Breast epithelium (tissue), 4 donors: ENCODE results near the gene TAF4B. TPM values are rescaled to one million over a fixed set of nuclear protein-coding genes. Genes with fewer than 3 reads are reported as not detected.
"Not testable (repeated sequence)": the region's sequence is repeated elsewhere in the genome, so short reads cannot be mapped to it uniquely, and the experiment has no call there.

Experiments
- DNase-seq, 2 donors: peaks; one replicate each; pipeline ENCODE4 v3.0.0-alpha.2; 2019; ENCODE audit warnings: low spot score in 2 of 2
- H3K27ac ChIP-seq, 2 donors: fragments of 200-600 bp; sonication (generic) in 1 of 2; one replicate each; pipeline ENCODE4 v1.5.1; 2016 to 2019; ENCODE audit warnings: mild to moderate bottlenecking in 1 of 2
- H3K27me3 ChIP-seq, 2 donors: fragments of 200-600 bp; sonication (generic) in 1 of 2; one replicate each; pipeline versions ENCODE4 v1.5.1 to v1.6.0; 2017 to 2019; ENCODE audit warnings: control low read depth in 1 of 2, mild to moderate bottlenecking in 1 of 2
- H3K36me3 ChIP-seq: fragments of 200-600 bp; one replicate; pipeline ENCODE4 v1.5.1; 2019
- H3K4me1 ChIP-seq, 2 donors: fragments of 200-600 bp; sonication (generic); one replicate each; pipeline ENCODE4 v1.5.1; 2016 to 2019; ENCODE audit warnings: control low read depth in 1 of 2
- H3K4me3 ChIP-seq, 3 donors: fragments of 200-600 bp; sonication (generic); 1 replicate in 2 of 3; 2 replicates in 1 of 3; pipeline ENCODE4 v1.5.1; 2016 to 2019; ENCODE audit warnings: mild to moderate bottlenecking in 3 of 3, moderate library complexity in 2 of 3
- H3K9me3 ChIP-seq, 2 donors: fragments of 200-600 bp; sonication (generic) in 1 of 2; one replicate each; pipeline ENCODE4 v1.5.1; 2016 to 2019; ENCODE audit warnings: control low read depth in 1 of 2
- CTCF ChIP-seq, 3 donors: fragments of 450-650 bp; IDR thresholded peaks; one replicate each; pipeline ENCODE4 v1.5.1; 2016 to 2017; ENCODE audit warnings: antibody characterized with exemption in 3 of 3, mild to moderate bottlenecking in 3 of 3, moderate library complexity in 3 of 3
- POLR2A ChIP-seq: fragments of 450-650 bp; IDR thresholded peaks from one replicate; pipeline ENCODE4 v1.6.1; 2016; ENCODE audit warnings: antibody characterized with exemption, mild to moderate bottlenecking, moderate library complexity
- POLR2AphosphoS5 ChIP-seq, 3 donors: sonication (generic); formaldehyde crosslinking; IDR thresholded peaks; one replicate each; pipeline ENCODE4 v1.6.1; 2017; ENCODE audit warnings: antibody characterized with exemption in 3 of 3
- intact Hi-C: fragments of 100-400 bp; cut with DNase I; formaldehyde crosslinking; loops from one replicate; pipeline ENCODE4 v1.15.1; 2023; ENCODE audit warnings: low total_unique reads
- total RNA-seq, 3 donors: library from RNA; depleted of rRNA; stranded (reverse); fragments of >200 nt; gene quantifications; one replicate each; pipeline ENCODE4 v1.1.0, GENCODE V29; 2016

Gene TAF4B
- total RNA-seq, 3 donors from 2014 or later, result 13.6 to 16.8 (median 14.1) TPM

- Histone ChIP-seq H3K9me3 (no peaks in the 10 kb centered on the region), H3K27me3 (no peaks in the 10 kb centered on the region), H3K4me3 (peak overlapping the region; percentile 80 to 99 (median 93)), H3K27ac (peak overlapping the region; percentile 80 to 83), H3K36me3 (no peaks in the 10 kb centered on the region), H3K4me1 (no peaks in the 10 kb centered on the region)
- DNase-seq, result no peak
- no peak for TF ChIP-seq CTCF (IDR thresholded peaks at IDR 0.05)
- no peak for TF ChIP-seq POLR2A
- TF ChIP-seq POLR2AphosphoS5 (IDR thresholded peaks at IDR 0.05), result no peak
- intact Hi-C loops, result no loop called here
Measured at GRCh38 chr18:26227051-26227670, 916 bp downstream of the TAF4B start.

- Histone ChIP-seq H3K36me3 (no peaks in the 10 kb centered on the region), H3K4me1 (no peaks in the 10 kb centered on the region), H3K27me3 (no peaks in the 10 kb centered on the region), H3K9me3 (no peaks in the 10 kb centered on the region), H3K27ac (no peak overlapping the region), H3K4me3 (no peak overlapping the region)
- no peak for TF ChIP-seq POLR2A
- TF ChIP-seq CTCF (IDR thresholded peaks at IDR 0.05), result no peak
- no peak for TF ChIP-seq POLR2AphosphoS5 (IDR thresholded peaks at IDR 0.05)
- DNase-seq, result no peak
- intact Hi-C loops, result no loop called here
Measured at GRCh38 chr18:26228562-26229260, 2.5 kb downstream of the TAF4B start.

DNA sequence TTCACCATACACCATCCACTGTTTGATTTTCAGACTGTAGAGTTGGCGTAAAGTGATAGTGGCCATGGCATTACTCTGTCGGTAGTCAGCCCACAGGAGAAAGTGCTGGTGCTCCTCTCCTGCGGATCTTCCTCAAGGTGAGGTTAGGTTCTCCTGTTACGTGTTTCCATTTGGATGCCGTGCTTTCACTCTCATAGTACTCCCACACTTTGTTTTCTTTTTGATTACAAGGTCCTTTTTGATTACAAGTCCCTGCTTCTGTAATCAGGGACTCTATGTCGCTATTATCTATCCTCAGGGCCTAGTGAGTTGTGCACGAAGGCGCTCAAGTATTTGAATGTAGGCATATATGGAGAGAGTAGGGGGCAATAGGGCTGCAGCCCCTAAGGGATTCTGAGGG is 4.3 kb downstream of the TAF4B start:
- Histone ChIP-seq H3K27ac (no peak overlapping the region), H3K27me3 (no peaks in the 10 kb centered on the region), H3K4me3 (no peak overlapping the region), H3K9me3 (no peaks in the 10 kb centered on the region), H3K4me1 (no peaks in the 10 kb centered on the region), H3K36me3 (no peaks in the 10 kb centered on the region)
- intact Hi-C loops, result no loop called here
- TF ChIP-seq POLR2AphosphoS5 (IDR thresholded peaks at IDR 0.05) (no peak), CTCF (IDR thresholded peaks at IDR 0.05) (no peak), POLR2A (no peak)
- DNase-seq, result no peak

DNA sequence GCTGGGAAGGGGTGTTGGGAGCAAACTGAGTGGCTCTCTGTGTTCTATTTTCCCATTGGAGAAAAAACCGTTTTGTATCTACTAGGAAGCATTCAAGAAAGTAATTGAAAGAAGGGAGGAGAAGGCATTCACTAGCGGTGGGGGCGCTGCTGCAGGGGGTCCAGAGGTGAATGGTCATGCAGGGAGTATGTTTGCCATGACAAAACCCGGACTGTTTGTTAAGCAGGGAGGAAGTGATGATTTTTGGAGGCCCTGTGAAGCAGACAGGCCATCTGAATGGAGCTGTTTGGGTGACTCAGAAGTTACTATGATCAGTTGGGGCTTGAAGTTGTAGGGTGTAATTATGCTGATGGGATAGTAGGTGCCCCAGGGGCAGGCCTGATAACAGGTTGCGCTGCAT is 7.0 kb downstream of the TAF4B start:
- TF ChIP-seq CTCF (IDR thresholded peaks at IDR 0.05) (no peak), POLR2A (no peak), POLR2AphosphoS5 (IDR thresholded peaks at IDR 0.05) (no peak)
- Histone ChIP-seq H3K27me3 (no peaks in the 10 kb centered on the region), H3K4me3 (no peak overlapping the region), H3K4me1 (no peaks in the 10 kb centered on the region), H3K27ac (no peak overlapping the region), H3K36me3 (no peaks in the 10 kb centered on the region), H3K9me3 (no peaks in the 10 kb centered on the region)
- intact Hi-C loops, result no loop called here
- DNase-seq, result no peak

DNA sequence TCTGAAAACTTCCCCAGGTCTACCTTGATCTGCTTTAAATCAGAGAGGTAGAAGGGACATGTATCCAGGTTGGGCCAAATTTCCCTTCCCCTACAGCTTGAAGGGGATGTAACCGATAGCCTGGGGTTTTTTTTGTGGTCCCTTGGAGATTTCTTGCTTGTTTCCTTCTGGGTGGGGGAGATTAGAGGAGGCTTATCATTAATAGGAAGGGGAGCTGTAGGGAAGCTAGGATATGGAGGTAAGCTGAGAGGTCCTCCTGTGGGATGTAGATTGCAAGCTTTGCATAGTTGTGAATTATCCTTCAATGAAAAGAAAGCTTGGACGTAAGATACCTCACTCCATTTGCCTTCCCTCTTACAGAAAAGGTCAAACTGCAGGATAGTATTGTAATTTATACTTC is 11.1 kb downstream of the TAF4B start:
- H3K36me3 ChIP-seq, H3K27me3 ChIP-seq, H3K9me3 ChIP-seq, H3K27ac ChIP-seq, DNase-seq, H3K4me3 ChIP-seq, H3K4me1 ChIP-seq, intact Hi-C loops: not testable (repeated sequence)

DNA sequence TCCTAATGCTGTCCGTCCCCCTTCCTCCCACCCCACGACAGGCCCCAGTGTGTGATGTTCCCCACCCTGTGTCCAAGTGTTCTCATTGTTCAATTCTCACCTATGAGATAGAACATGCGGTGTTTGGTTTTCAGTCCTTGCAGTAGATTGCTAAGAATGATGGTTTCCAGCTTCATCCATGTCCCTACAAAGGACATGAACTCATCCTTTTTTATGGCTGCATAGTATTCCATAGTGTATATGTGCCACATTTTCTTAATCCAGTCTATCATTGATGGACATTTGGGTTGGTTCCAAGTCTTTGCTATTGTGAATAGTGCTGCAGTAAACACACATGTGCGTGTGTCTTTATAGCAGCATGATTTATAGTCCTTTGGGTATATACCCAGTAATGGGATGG is 12.5 kb downstream of the TAF4B start:
- H3K9me3 ChIP-seq, H3K27ac ChIP-seq, H3K4me3 ChIP-seq, H3K36me3 ChIP-seq, H3K27me3 ChIP-seq, DNase-seq, intact Hi-C loops, H3K4me1 ChIP-seq: not testable (repeated sequence)

GRCh38 chr18:26242392-26242791 is 16.1 kb downstream of the TAF4B start:
- intact Hi-C loops, H3K4me3 ChIP-seq, H3K27ac ChIP-seq, H3K4me1 ChIP-seq, H3K36me3 ChIP-seq, DNase-seq, H3K27me3 ChIP-seq: not testable (repeated sequence)
- peaks cover 19 to 23% of the 10 kb centered on the region in 2 donors for H3K9me3 ChIP-seq

DNA sequence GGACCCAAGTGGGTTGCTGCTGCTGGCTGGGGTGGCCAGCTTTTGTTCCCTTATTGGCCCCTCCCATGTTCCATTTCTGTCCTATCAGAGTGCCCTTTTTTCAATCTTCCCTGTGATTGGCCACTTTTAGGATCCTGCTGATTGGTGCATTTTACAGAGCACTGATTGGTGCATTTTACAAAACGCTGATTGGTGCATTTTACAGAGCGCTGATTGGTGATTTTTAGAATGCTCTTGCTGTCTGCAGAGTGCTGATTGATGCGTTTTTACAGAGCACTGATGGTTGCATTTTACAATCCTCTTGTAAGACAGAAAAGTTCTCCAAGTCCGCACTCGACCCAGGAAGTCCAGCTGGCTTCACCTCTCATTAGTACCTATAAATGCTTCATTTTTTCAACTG is 19.2 kb downstream of the TAF4B start:
- H3K36me3 ChIP-seq, H3K27ac ChIP-seq, intact Hi-C loops, H3K27me3 ChIP-seq, H3K4me3 ChIP-seq, DNase-seq, H3K4me1 ChIP-seq: not testable (repeated sequence)
- peaks cover 19 to 23% of the 10 kb centered on the region in 2 donors for H3K9me3 ChIP-seq
